ENCODE results near the gene CERS4.

DNA sequence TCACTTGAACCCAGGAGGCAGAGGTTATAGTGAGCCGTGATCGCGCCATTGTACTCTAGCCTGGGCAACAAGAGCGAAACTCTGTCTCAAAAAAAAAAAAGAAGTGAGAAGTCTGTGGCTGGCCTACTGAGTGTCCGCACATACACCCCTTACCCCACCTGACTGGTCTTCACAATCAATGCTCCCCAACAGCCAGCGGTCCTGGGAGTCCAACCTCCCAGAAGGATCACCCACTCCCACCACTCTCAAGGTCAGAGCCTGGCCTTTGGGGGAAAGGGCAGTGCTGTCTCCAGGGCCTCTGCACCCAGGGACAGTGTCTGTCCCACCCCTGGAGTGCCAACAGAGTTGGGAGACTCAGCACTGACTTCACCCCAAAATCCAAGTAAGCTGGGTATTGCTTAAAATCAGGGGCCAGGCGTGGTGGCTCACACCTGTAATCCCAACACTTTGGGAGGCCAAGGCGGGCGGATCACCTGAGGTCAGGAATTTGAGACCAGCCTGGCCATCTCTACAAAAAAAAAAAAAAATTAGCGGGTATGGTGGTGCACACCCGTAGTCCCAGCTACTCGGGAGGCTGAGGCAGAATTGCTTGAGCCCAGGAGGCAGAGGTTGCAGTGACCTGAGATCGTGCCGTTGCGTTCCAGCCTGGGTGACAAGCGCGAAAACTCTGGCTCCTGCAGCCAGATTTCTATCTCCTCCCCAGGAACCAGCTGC is 101.3 kb downstream of the CERS4 start:
- TF ChIP-seq, protein P1, sequence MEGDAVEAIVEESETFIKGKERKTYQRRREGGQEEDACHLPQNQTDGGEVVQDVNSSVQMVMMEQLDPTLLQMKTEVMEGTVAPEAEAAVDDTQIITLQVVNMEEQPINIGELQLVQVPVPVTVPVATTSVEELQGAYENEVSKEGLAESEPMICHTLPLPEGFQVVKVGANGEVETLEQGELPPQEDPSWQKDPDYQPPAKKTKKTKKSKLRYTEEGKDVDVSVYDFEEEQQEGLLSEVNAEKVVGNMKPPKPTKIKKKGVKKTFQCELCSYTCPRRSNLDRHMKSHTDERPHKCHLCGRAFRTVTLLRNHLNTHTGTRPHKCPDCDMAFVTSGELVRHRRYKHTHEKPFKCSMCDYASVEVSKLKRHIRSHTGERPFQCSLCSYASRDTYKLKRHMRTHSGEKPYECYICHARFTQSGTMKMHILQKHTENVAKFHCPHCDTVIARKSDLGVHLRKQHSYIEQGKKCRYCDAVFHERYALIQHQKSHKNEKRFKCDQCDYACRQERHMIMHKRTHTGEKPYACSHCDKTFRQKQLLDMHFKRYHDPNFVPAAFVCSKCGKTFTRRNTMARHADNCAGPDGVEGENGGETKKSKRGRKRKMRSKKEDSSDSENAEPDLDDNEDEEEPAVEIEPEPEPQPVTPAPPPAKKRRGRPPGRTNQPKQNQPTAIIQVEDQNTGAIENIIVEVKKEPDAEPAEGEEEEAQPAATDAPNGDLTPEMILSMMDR (IDR thresholded peaks at IDR 0.05), result no peak
- no peak for TF ChIP-seq EZH2 (IDR thresholded peaks at IDR 0.05; ENCODE audit: borderline replicate concordance, insufficient read depth, low read depth, low read length, poor library complexity, severe bottlenecking)
